ENCODE results near the gene NLK. TPM values are rescaled to one million over a fixed set of nuclear protein-coding genes. Genes with fewer than 3 reads are reported as not detected.
"Not testable (repeated sequence)": the region's sequence is repeated elsewhere in the genome, so short reads cannot be mapped to it uniquely, and the experiment has no call there.

The NLK gene
- total RNA-seq, 2 donors from 2014 or later = 8.2 to 11.6 TPM

DNA sequence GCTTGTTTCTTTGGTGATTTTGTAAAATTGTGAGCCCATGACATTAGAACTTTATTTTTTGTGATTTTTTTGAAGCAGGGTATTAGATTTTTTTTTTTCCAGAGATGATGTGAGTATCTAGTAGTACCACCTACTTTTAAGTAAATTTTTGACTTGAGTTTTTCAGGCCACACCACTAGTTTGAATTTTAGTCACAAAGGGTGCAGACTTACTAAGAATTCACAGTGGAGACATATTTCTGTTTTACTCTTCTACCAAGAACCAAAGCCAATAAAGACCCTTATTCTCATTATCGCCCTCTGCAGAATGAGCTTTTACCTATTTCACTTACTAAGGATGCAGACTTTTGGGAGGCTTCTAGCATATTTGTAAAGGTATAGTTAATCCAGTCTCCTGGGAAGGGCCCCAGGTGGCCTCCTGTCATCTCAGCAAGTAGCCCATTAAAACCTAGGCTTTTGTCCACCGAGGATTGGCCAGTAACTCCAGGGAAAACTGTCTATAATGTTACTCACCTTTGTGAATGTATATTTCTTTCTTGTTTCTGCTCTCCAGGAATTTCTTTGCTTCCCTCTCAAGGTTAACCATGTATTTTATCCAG lies 30.6 kb downstream of the NLK start:
- no peaks in the 10 kb centered on the region for H3K27me3 Mint-ChIP-seq
- H3K4me3 Mint-ChIP-seq = peak overlapping the region; percentile 22
- H3K4me1 Mint-ChIP-seq = peaks cover 29% of the 10 kb centered on the region
- H3K27ac Mint-ChIP-seq = peak overlapping the region; percentile 29
- peaks cover 8% of the 10 kb centered on the region for H3K36me3 Mint-ChIP-seq (ENCODE audit: low read depth)
- H3K9me3 Mint-ChIP-seq = no peaks in the 10 kb centered on the region
- peak; percentile 14 for ATAC-seq (replicated peaks)

DNA sequence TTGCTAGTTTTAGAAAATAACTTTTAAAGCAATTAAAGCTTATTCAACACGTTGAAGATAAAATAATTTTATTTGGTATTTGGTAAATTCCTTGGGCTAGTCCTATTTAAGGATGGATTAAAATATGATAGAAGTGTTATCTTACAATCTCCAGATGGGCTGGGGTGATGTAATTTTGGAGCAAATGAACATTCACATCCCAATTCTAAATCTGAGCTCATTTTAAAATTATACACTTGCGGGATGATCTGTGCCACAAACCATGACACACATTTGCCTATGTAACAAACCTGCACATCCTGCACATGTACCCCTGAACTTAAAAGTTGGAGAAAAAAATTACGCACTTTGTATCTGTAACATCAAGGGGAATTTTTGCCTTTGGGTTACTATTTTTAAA lies 31.5 kb downstream of the NLK start:
- H3K27ac Mint-ChIP-seq = no peak overlapping the region
- H3K36me3 Mint-ChIP-seq (ENCODE audit: low read depth) = peaks cover 8% of the 10 kb centered on the region
- H3K27me3 Mint-ChIP-seq = no peaks in the 10 kb centered on the region
- H3K4me1 Mint-ChIP-seq = peaks cover 36% of the 10 kb centered on the region
- no peak for ATAC-seq (replicated peaks)
- H3K9me3 Mint-ChIP-seq = no peaks in the 10 kb centered on the region
- no peak overlapping the region for H3K4me3 Mint-ChIP-seq

DNA sequence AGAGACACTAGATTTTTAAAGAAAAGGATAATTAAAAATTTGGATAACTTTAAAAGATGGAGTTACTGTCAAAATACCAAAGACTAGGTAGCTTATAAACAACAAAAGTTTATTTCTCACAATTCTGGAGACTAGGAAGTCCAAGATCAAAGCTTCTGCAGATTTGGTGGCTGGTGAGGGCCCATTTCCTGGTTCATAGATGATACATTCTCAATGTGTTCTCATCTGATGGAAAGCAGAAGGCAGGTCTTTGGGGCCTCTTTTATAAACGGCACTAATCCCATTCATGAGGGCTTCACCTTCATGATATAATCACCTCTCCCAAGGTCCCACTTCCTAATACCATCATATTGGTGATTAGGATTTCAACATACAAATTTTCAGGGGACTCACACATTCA lies 33.7 kb downstream of the NLK start:
- Mint-ChIP-seq H3K27ac (no peak overlapping the region), H3K27me3 (no peaks in the 10 kb centered on the region), H3K4me1 (peaks cover 45% of the 10 kb centered on the region), H3K9me3 (no peaks in the 10 kb centered on the region), H3K36me3 (ENCODE audit: low read depth) (peaks cover 5% of the 10 kb centered on the region), H3K4me3 (no peak overlapping the region)
- no peak for ATAC-seq (replicated peaks)

DNA sequence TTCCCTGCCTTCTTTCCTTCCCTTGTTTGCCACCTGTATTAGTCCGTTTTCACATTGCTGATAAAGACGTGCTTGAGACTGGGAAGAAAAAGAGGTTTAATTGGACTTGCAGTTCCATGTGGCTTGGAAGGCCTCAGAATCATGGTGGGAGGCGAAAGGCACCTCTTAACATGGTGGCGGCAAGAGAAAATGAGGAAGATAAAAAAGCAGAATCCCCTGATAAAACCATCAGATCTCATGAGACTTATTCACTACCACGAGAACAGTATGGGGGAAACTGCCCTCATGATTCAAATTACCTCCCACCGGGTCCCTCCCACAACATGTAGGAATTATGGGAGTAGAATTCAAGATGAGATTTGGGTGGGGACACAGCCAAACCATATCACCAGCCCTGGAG lies 34.7 kb downstream of the NLK start:
- not testable (repeated sequence) for H3K36me3 Mint-ChIP-seq (ENCODE audit: low read depth)

DNA sequence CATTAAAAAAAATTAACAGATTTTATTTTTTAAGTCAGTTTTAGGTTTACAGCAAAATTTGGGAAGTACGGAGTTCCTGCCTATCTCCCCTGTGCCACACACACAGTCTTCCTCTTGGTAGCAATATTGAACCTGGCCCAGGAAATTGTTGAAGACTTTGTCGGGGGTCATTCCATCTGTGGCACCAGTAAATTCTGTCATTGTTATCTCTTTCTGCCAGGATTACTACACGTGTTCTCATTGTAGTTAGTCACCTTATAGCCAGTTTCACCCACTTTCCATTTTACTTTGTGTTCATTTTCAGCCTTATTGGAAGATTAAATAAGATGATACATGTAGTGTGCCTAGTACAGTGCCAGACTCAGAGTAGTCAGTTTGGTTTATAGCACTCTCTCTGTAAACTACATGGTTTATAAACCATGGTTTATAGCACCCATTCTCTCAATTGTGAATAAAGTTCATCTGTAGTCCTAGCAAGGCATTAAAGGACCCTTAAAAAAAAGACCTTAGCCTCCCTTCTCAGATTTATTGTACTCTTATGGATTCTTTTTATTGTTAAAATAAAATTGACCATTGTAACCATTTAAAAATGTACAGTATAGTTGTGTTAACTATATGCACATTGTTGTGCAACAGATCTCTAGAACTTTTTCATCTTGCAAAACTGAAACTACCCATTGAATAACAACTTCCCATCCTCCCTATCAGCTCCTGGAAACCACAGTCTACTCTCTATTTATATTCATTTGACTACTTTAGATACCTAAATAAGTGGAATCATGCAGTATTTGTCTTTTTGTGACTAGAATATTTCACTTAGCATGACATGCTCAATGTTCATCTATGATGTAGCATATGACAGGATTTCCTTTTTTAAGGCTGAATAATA lies 36.1 kb downstream of the NLK start:
- peaks cover 21% of the 10 kb centered on the region for H3K4me1 Mint-ChIP-seq
- H3K36me3 Mint-ChIP-seq (ENCODE audit: low read depth) = no peaks in the 10 kb centered on the region
- ATAC-seq (replicated peaks) = peak; percentile 74
- no peak overlapping the region for H3K27ac Mint-ChIP-seq
- H3K9me3 Mint-ChIP-seq = no peaks in the 10 kb centered on the region
- H3K4me3 Mint-ChIP-seq = no peak overlapping the region
- H3K27me3 Mint-ChIP-seq = no peaks in the 10 kb centered on the region

More for the DNA sequence above, 34.7 kb downstream of the NLK start:
- not testable (repeated sequence) for H3K9me3 Mint-ChIP-seq; ATAC-seq (replicated peaks); H3K27me3 Mint-ChIP-seq; H3K4me3 Mint-ChIP-seq; H3K27ac Mint-ChIP-seq
- peaks cover 36% of the 10 kb centered on the region for H3K4me1 Mint-ChIP-seq

DNA sequence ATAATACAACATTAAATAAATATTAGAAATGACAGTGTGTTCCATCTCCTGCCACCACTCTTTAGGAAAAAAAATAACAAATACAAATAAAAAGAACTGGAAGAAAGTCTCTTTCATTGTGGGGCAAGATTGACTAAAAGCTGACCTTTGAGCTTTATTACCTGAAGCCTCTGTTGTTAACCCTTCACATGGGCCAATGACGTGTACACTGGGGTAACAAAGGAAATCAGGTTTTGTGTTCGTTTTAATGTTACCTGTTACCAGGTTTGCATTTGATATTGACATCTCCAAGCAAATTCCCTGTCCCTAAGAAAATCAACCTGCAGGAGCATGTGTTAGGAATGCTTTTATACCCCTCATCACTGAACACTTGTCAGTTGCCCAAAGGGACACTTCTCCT lies 39.0 kb downstream of the NLK start:
- Mint-ChIP-seq H3K4me3 (no peak overlapping the region), H3K4me1 (peaks cover 20% of the 10 kb centered on the region), H3K36me3 (ENCODE audit: low read depth) (no peaks in the 10 kb centered on the region), H3K27ac (no peak overlapping the region), H3K9me3 (no peaks in the 10 kb centered on the region), H3K27me3 (no peaks in the 10 kb centered on the region)
- no peak for ATAC-seq (replicated peaks)

DNA sequence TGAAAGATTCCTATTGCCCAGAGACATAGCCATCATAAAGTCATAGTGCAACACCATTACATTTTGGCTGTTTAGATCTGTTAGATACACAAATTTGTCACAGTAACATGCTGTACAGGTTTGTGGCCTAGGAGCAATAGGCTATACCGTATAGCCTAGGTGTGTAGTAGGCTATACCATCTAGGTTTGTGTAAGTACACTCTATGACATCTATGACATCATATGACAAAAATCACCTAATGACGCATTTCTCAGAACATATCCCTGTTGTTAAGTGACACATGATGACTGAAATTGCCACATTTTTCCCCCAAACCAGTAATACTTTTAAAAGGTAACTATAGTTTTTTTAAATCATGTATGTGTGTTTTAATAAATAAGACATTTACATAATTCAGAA lies 43.3 kb downstream of the NLK start:
- ATAC-seq (replicated peaks) = peak; percentile 64
- Mint-ChIP-seq H3K27me3 (no peaks in the 10 kb centered on the region), H3K36me3 (ENCODE audit: low read depth) (no peaks in the 10 kb centered on the region), H3K4me3 (no peak overlapping the region), H3K4me1 (peaks cover 23% of the 10 kb centered on the region), H3K27ac (no peak overlapping the region), H3K9me3 (no peaks in the 10 kb centered on the region)

DNA sequence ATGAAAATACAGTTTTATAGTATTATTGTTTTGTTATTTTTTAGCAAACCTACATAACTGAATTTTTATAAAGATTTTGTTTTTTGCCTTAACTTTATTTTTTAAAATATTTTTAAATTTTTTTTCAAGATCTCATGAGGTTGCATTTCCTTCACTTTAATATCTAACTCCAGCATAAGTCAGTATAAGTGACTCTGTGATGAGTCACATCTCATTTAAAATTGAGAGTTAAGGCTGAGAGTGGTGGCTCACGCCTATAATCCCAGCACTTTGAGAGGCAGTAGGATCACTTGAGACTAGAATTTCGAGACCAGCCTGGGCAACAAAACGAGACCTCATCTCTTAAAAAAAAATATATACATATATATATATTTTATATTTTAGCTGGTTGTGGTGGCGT lies 44.0 kb downstream of the NLK start:
- no peak overlapping the region for H3K27ac Mint-ChIP-seq
- H3K4me1 Mint-ChIP-seq = peaks cover 26% of the 10 kb centered on the region
- no peaks in the 10 kb centered on the region for H3K9me3 Mint-ChIP-seq
- no peak for ATAC-seq (replicated peaks)
- no peaks in the 10 kb centered on the region for H3K27me3 Mint-ChIP-seq
- H3K4me3 Mint-ChIP-seq = no peak overlapping the region
- H3K36me3 Mint-ChIP-seq (ENCODE audit: low read depth) = no peaks in the 10 kb centered on the region

DNA sequence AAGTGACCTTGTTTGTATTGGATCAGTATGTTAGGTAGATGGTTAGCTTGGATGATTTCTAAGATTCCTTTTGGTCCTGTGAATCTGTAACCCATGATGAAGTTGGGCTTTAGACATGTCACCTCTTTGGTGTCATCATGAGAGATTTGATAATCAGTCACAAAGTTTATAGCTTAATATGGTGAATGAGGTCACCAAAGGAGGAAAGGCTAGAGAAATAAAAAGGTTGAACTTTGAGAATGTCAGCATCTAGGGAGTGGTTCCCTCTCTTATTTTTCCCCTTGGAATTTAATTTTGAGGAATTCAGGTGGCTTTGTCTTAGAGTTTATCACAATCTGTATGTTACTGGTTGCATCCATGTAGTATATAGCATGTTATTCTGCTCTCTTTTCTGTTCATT lies 45.3 kb downstream of the NLK start:
- H3K27me3 Mint-ChIP-seq = no peaks in the 10 kb centered on the region
- no peak overlapping the region for H3K4me3 Mint-ChIP-seq
- ATAC-seq (replicated peaks) = no peak
- no peak overlapping the region for H3K27ac Mint-ChIP-seq
- no peaks in the 10 kb centered on the region for H3K9me3 Mint-ChIP-seq
- no peaks in the 10 kb centered on the region for H3K36me3 Mint-ChIP-seq (ENCODE audit: low read depth)
- peaks cover 28% of the 10 kb centered on the region for H3K4me1 Mint-ChIP-seq

DNA sequence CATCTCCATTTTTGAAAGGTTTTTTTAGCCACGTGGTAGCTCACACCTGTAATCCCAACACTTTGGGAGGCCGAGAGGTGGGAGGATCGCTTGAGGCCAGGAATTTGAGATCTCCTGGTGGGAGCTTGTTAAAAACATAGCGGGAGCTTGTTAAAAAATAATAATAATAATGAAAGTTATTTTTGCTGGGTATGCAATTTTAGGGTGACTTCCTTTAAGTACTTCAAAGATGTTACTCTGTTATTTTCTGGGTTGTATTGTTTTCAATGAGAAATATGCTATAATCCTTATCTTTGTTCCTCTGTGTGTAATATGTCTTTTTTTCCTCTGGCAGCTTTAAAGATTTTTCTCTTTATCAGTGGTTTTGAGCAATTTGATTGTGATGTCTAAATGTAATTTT lies 48.1 kb downstream of the NLK start:
- Mint-ChIP-seq H3K27me3 (no peaks in the 10 kb centered on the region), H3K4me3 (no peak overlapping the region), H3K4me1 (peaks cover 23% of the 10 kb centered on the region), H3K9me3 (no peaks in the 10 kb centered on the region), H3K27ac (no peak overlapping the region), H3K36me3 (ENCODE audit: low read depth) (no peaks in the 10 kb centered on the region)
- ATAC-seq (replicated peaks) = no peak

DNA sequence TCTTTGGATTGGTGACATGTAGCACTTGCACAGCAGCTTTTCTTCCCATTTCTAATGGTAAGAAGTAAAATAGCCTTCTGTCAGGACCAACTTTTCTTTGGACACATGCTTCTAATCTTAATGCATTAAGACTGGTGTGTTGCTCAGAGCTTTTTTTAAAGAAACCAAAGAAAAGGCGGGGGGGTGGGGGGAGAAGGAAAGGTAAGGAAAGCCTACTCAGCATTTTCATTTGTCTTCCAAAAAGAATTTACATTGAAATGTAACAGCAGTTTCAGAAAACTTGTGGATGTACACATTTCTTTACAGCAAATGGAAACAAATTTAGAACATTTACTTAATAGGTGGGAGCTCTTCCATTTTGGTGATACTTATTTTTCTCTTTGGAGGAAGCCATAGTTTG lies 49.6 kb downstream of the NLK start:
- H3K27ac Mint-ChIP-seq = no peak overlapping the region
- H3K4me1 Mint-ChIP-seq = peaks cover 23% of the 10 kb centered on the region
- no peaks in the 10 kb centered on the region for H3K36me3 Mint-ChIP-seq (ENCODE audit: low read depth)
- H3K9me3 Mint-ChIP-seq = no peaks in the 10 kb centered on the region
- H3K4me3 Mint-ChIP-seq = no peak overlapping the region
- no peak for ATAC-seq (replicated peaks)
- H3K27me3 Mint-ChIP-seq = no peaks in the 10 kb centered on the region

DNA sequence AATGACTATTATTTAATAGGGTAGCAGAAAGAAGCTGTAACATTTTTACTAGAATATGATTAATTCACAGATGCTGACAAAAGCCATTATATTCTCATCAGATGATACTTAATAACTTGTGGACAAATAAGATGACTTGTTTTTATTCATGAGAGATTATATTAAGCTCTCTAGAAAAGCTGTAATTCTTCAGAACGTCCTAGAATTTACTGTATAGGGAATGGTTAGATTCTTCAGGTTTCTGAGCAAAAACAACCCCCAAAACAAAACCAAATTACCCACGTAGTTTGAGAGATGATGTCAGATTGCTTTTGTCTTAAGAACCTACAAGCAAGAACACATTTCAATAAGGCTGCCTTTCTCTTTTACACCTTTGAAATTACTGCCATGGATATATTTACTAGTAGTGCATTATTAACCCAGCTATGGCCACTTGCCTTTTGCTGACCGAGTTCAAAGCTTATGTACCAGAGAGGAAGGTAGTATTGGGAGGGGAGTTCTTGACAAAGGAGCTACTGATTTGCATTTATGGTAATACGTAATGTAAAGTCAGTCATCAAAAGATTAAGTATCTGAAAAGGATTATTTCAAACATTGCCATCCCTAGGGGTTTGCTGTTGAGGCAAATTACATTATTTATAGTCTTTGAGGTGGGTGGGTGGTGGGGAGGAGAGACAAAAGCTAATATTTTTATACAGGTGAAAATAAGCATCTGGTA lies 51.7 kb downstream of the NLK start:
- Mint-ChIP-seq H3K27ac (no peak overlapping the region), H3K9me3 (no peaks in the 10 kb centered on the region), H3K36me3 (ENCODE audit: low read depth) (no peaks in the 10 kb centered on the region), H3K27me3 (no peaks in the 10 kb centered on the region), H3K4me3 (no peak overlapping the region), H3K4me1 (peaks cover 14% of the 10 kb centered on the region)
- ATAC-seq (replicated peaks) = no peak

DNA sequence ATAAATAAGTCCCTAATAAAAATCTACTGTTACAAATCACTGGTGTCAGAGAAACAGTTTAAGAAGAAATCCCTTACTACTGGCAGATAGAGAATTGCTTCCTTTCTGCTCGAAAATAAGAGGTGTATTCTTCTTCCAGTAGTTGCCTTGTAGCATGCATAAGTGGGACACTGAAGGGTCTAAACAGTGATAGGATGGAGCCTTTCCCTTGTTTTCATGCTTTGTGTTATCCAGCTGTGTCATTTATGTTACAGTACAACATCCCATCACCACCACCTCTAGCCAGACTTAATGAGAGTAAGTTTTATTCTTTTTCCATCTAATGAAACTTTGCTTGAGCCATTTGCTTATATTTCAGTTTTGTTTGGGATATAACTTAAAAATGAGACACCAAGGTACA lies 54.3 kb downstream of the NLK start:
- H3K27me3 Mint-ChIP-seq = no peaks in the 10 kb centered on the region
- H3K9me3 Mint-ChIP-seq = no peaks in the 10 kb centered on the region
- H3K36me3 Mint-ChIP-seq (ENCODE audit: low read depth) = peaks cover 6% of the 10 kb centered on the region
- H3K4me1 Mint-ChIP-seq = no peaks in the 10 kb centered on the region
- H3K4me3 Mint-ChIP-seq = no peak overlapping the region
- no peak for ATAC-seq (replicated peaks)
- H3K27ac Mint-ChIP-seq = no peak overlapping the region

DNA sequence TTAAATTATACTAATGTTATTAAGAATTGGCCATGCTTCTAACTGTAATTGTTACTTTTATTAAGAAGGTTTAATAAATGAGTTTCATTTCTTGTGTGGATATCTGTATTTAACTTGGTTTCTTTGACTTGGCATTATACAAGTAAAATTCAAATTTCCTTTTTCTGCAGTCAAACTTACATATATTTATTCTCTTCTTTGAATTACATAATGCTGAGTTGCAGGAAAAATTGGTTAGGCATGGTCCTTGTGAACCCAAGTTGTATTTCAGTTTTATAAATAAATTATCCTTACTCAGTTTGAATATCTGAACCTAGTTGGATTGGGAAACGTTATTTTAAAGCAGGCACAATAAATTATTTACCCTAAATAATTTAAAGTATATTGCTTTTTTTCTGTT lies 54.8 kb downstream of the NLK start:
- Mint-ChIP-seq H3K4me1 (no peaks in the 10 kb centered on the region), H3K9me3 (no peaks in the 10 kb centered on the region)
- ATAC-seq (replicated peaks) = no peak

DNA sequence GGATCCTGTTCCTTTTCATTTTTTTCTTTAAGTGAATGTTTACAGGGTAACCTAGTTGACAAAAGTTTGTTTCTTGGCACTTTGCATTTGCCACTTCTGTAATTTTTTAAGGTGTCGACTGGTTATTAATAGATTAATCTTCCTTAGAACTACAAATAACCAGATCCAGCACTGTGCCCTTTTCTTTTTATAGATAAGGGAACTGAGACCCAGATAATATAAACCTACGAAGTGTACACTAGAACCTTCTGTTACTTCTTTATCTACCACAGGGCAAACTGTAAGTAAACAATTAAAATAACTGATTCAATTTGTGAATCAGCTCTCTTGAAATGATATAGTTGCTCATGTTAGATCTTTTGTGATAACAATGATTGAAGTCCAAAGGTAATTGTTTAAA lies 55.4 kb downstream of the NLK start:
- H3K4me1 Mint-ChIP-seq = no peaks in the 10 kb centered on the region
- peaks cover 6% of the 10 kb centered on the region for H3K36me3 Mint-ChIP-seq (ENCODE audit: low read depth)
- no peak overlapping the region for H3K27ac Mint-ChIP-seq
- H3K9me3 Mint-ChIP-seq = no peaks in the 10 kb centered on the region
- no peaks in the 10 kb centered on the region for H3K27me3 Mint-ChIP-seq
- no peak overlapping the region for H3K4me3 Mint-ChIP-seq
- no peak for ATAC-seq (replicated peaks)

More for the DNA sequence above, 54.8 kb downstream of the NLK start:
- no peak overlapping the region for H3K4me3 Mint-ChIP-seq
- no peaks in the 10 kb centered on the region for H3K27me3 Mint-ChIP-seq
- H3K36me3 Mint-ChIP-seq (ENCODE audit: low read depth) = peaks cover 6% of the 10 kb centered on the region
- H3K27ac Mint-ChIP-seq = no peak overlapping the region

Data from activated T-helper 17 cell treated with anti-CD3 and anti-CD28 coated beads, Interleukin-2, amount 50 U/mL, for 72 hours (primary cell).